Liver (tissue), 9 donors: ENCODE measurements around the gene CAMKK1. TPM values are rescaled to one million over a fixed set of nuclear protein-coding genes. Genes with fewer than 3 reads are reported as not detected.

Source experiments
- DNase-seq: peaks from one replicate; pipeline ENCODE4 v3.0.0-alpha.2; 2017; ENCODE audit warnings: low spot score
- H3K27ac ChIP-seq, 2 donors: one replicate each; pipeline ENCODE4 v1.7.0; 2013; ENCODE audit warnings: inconsistent platforms in 2 of 2, low read length in 2 of 2, control low read depth in 1 of 2, low read depth in 1 of 2, mild to moderate bottlenecking in 1 of 2
- H3K27me3 ChIP-seq, 4 donors: one replicate each; pipeline versions ENCODE4 v1.6.1 to v1.7.0; 2013; ENCODE audit warnings: low read length in 3 of 4, inconsistent platforms in 1 of 4, mild to moderate bottlenecking in 1 of 4, moderate library complexity in 1 of 4; ENCODE audit not compliant: control insufficient read depth in 4 of 4, insufficient read depth in 4 of 4
- H3K36me3 ChIP-seq, 4 donors: one replicate each; pipeline versions ENCODE4 v1.6.1 to v1.7.0; 2013; ENCODE audit warnings: low read length in 3 of 4, mild to moderate bottlenecking in 3 of 4, low read depth in 1 of 4, moderate library complexity in 1 of 4; ENCODE audit not compliant: control insufficient read depth in 4 of 4, insufficient read depth in 3 of 4
- H3K4me1 ChIP-seq, 4 donors: one replicate each; pipeline versions ENCODE4 v1.6.1 to v1.7.0; 2013; ENCODE audit warnings: low read length in 3 of 4, mild to moderate bottlenecking in 3 of 4, moderate library complexity in 1 of 4; ENCODE audit not compliant: control insufficient read depth in 4 of 4, insufficient read depth in 4 of 4
- H3K4me3 ChIP-seq, 3 donors: one replicate each; pipeline versions ENCODE4 v1.6.1 to v1.7.0; 2013; ENCODE audit warnings: low read length in 3 of 3, control low read depth in 1 of 3, low read depth in 1 of 3, mild to moderate bottlenecking in 1 of 3
- H3K9ac ChIP-seq, 2 donors: one replicate each; pipeline ENCODE4 v1.7.0; 2013; ENCODE audit warnings: low read length in 2 of 2, mild to moderate bottlenecking in 2 of 2, moderate library complexity in 2 of 2, control low read depth in 1 of 2, low read depth in 1 of 2
- H3K9me3 ChIP-seq, 4 donors: one replicate each; pipeline versions ENCODE4 v1.6.1 to v1.7.0; 2013; ENCODE audit warnings: low read length in 3 of 4; ENCODE audit not compliant: control insufficient read depth in 4 of 4
- CTCF ChIP-seq: fragments of 150-350 bp; IDR thresholded peaks from 2 replicates; pipeline ENCODE4 v1.5.1; 2017; ENCODE audit warnings: improper control_type of control experiment, low read depth, low read length; ENCODE audit not compliant: missing input control
- EGR1 ChIP-seq, 2 donors: IDR thresholded peaks; 2 replicates each; pipeline ENCODE4 v1.6.1; 2016 to 2018; ENCODE audit warnings: antibody characterized with exemption in 2 of 2, low read depth in 2 of 2
- GABPA ChIP-seq, 2 donors: IDR thresholded peaks in 1 of 2; conservative IDR thresholded peaks in 1 of 2; 2 replicates each; pipeline ENCODE4 v1.6.1; 2016; ENCODE audit warnings: antibody characterized with exemption in 2 of 2, mild to moderate bottlenecking in 1 of 2, moderate library complexity in 1 of 2
- HNF4A ChIP-seq, 2 donors: conservative IDR thresholded peaks; 2 replicates each; pipeline ENCODE4 v1.6.1; 2016; ENCODE audit warnings: antibody characterized with exemption in 2 of 2, mild to moderate bottlenecking in 2 of 2
- HNF4G ChIP-seq: IDR thresholded peaks from 2 replicates; pipeline ENCODE4 v1.6.1; 2016; ENCODE audit warnings: antibody characterized with exemption
- MAX ChIP-seq: IDR thresholded peaks from 2 replicates; pipeline ENCODE4 v1.6.1; 2016; ENCODE audit warnings: antibody characterized with exemption
- RAD21 ChIP-seq, 2 donors: IDR thresholded peaks; 2 replicates each; pipeline ENCODE4 v1.6.1; 2016; ENCODE audit warnings: antibody characterized with exemption in 2 of 2, mild to moderate bottlenecking in 2 of 2
- RXRA ChIP-seq, 2 donors: IDR thresholded peaks; 2 replicates each; pipeline ENCODE4 v1.6.1; 2017 to 2018; ENCODE audit warnings: antibody characterized with exemption in 2 of 2, mild to moderate bottlenecking in 1 of 2
- TAF1 ChIP-seq: conservative IDR thresholded peaks from 2 replicates; pipeline ENCODE4 v1.6.1; 2016; ENCODE audit warnings: antibody characterized with exemption, mild to moderate bottlenecking
- ZBTB33 ChIP-seq: IDR thresholded peaks from 2 replicates; pipeline ENCODE4 v1.6.1; 2016; ENCODE audit warnings: antibody characterized with exemption
- WGBS: extraction: QIAGEN DNeasy Blood & Tissue Kit; methylation state at CpG from one replicate; pipeline ENCODE4 v1.1.7; 2013; 5-methylcytosine and 5-hydroxymethylcytosine counted together
- polyA plus RNA-seq, 2 donors: library from polyadenylated mRNA; stranded (reverse) in 1 of 2; unstranded in 1 of 2; fragments of 200-250 nt in 1 of 2; fragments of >200 nt in 1 of 2; fragmentation: Nextera tagmentation in 1 of 2; extraction: Ambion mirVana in 1 of 2; gene quantifications; one replicate each; pipeline versions ENCODE4 v1.2.1 to v1.2.3, GENCODE V29; 2013 to 2015
- total RNA-seq, 2 donors: library from RNA; depleted of rRNA; stranded (reverse); fragments of >200 nt; gene quantifications; one replicate each; pipeline ENCODE4 v1.2.3, GENCODE V29; 2014
- TF ChIP-seq, protein P1 (sequence below): IDR thresholded peaks from 2 replicates; pipeline ENCODE4 v1.6.1; 2016; ENCODE audit warnings: antibody characterized with exemption, mild to moderate bottlenecking
- TF ChIP-seq, protein P2 (sequence below): IDR thresholded peaks from 2 replicates; pipeline ENCODE4 v1.6.1; 2016; ENCODE audit warnings: antibody characterized with exemption
- donor health status: healthy.
- donor health status: healthy.
- donor health status: healthy.
- donor health status: healthy.
- donor health status: healthy.

CAMKK1 gene
- total and polyA plus RNA-seq, 4 donors = 0.24 to 0.67 (median 0.50) TPM

GRCh38 chr17:3818786-3819185 is 74.1 kb downstream of the CAMKK1 start:
- DNase-seq = no peak
- H3K4me1 ChIP-seq = no peaks in the 10 kb centered on the region
- TF ChIP-seq HNF4G (no peak), ZBTB33 (no peak), GABPA (IDR thresholded peaks at IDR 0.05 in 1 of 2, conservative IDR thresholded peaks at IDR 0.05 in 1 of 2) (no peak), EGR1 (IDR thresholded peaks at IDR 0.05; ENCODE audit: low read depth in 2 of 2) (no peak), RXRA (IDR thresholded peaks at IDR 0.05) (no peak), RAD21 (IDR thresholded peaks at IDR 0.05) (no peak), TAF1 (no peak), CTCF (no peak), HNF4A (conservative IDR thresholded peaks at IDR 0.05) (no peak)
- TF ChIP-seq, protein P1, sequence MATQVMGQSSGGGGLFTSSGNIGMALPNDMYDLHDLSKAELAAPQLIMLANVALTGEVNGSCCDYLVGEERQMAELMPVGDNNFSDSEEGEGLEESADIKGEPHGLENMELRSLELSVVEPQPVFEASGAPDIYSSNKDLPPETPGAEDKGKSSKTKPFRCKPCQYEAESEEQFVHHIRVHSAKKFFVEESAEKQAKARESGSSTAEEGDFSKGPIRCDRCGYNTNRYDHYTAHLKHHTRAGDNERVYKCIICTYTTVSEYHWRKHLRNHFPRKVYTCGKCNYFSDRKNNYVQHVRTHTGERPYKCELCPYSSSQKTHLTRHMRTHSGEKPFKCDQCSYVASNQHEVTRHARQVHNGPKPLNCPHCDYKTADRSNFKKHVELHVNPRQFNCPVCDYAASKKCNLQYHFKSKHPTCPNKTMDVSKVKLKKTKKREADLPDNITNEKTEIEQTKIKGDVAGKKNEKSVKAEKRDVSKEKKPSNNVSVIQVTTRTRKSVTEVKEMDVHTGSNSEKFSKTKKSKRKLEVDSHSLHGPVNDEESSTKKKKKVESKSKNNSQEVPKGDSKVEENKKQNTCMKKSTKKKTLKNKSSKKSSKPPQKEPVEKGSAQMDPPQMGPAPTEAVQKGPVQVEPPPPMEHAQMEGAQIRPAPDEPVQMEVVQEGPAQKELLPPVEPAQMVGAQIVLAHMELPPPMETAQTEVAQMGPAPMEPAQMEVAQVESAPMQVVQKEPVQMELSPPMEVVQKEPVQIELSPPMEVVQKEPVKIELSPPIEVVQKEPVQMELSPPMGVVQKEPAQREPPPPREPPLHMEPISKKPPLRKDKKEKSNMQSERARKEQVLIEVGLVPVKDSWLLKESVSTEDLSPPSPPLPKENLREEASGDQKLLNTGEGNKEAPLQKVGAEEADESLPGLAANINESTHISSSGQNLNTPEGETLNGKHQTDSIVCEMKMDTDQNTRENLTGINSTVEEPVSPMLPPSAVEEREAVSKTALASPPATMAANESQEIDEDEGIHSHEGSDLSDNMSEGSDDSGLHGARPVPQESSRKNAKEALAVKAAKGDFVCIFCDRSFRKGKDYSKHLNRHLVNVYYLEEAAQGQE = no peak
- TF ChIP-seq, protein P2, sequence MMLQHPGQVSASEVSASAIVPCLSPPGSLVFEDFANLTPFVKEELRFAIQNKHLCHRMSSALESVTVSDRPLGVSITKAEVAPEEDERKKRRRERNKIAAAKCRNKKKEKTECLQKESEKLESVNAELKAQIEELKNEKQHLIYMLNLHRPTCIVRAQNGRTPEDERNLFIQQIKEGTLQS = no peak
- no peak overlapping the region for H3K27ac ChIP-seq
- no peaks in the 10 kb centered on the region for H3K9me3 ChIP-seq
- WGBS = 82% methylated on average over 6 of the region's 6 CpGs
- no peak overlapping the region for H3K9ac ChIP-seq
- H3K27me3 ChIP-seq = no peaks in the 10 kb centered on the region
- H3K36me3 ChIP-seq = peaks cover 8 to 63% (median 51%) of the 10 kb centered on the region in 4 donors
- H3K4me3 ChIP-seq = no peak overlapping the region

DNA sequence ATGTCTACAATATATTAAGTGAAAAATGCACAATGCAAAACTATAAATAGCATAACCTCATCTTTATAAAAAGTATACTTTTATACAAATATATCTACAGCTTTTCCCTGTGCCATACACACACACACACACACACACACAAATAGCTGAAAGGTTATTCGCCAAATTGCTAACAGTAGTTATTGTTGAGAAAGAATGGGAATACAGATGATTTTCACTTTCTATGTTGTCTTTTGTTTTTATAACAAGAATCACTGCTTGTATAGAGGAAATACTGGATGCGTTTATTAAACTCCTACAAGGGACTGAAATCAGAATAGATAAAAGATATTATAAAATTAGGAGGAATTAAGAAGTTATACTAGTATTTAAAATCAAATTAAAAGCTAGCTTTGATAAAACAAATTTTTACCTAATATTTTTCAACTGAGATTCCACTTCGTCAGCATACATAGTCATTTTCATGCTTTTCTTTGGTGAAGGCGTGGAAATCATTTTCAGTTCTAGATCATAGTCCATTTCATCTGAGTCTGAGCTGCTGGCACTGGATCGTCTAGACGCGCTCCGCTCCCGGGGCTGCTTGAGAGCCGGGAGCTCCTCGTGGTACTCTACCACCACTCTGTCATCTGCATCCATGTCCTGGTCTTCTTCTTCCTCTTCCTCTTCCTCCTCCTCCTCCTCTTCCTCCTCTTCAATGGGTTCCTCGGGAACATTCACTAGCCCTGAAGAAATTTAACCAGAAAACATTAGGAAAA is 74.8 kb downstream of the CAMKK1 start:
- H3K36me3 ChIP-seq = peaks cover 8 to 68% (median 49%) of the 10 kb centered on the region in 4 donors
- no peaks in the 10 kb centered on the region for H3K27me3 ChIP-seq
- TF ChIP-seq GABPA (IDR thresholded peaks at IDR 0.05 in 1 of 2, conservative IDR thresholded peaks at IDR 0.05 in 1 of 2) = no peak
- no peak for TF ChIP-seq HNF4A (conservative IDR thresholded peaks at IDR 0.05)
- no peak for TF ChIP-seq MAX
- TF ChIP-seq, protein P2 = no peak
- TF ChIP-seq ZBTB33 = no peak
- no peak for TF ChIP-seq EGR1 (IDR thresholded peaks at IDR 0.05; ENCODE audit: low read depth in 2 of 2)
- no peak for DNase-seq
- no peaks in the 10 kb centered on the region for H3K9me3 ChIP-seq
- H3K27ac ChIP-seq = no peak overlapping the region
- no peak overlapping the region for H3K9ac ChIP-seq
- WGBS = 95% methylated on average over 12 of the region's 12 CpGs
- no peak overlapping the region for H3K4me3 ChIP-seq
- no peaks in the 10 kb centered on the region for H3K4me1 ChIP-seq
